BLaER1 treated with 17β-estradiol and CSF1 and Interleukin-3, amounts not matched to agents 10 nM and 100 nM (cell line): ENCODE results near the gene SAMD9.
A peak's percentile ranks its signal among the peaks of the same experiment; 100 is the strongest.

Experiments
- H3K27ac ChIP-seq, 11 experiments: shearing (Covaris generic); formaldehyde crosslinking; 2 replicates each; pipeline ENCODE4 v1.8.1; 2022
- H3K27me3 ChIP-seq, 11 experiments: shearing (Covaris generic); formaldehyde crosslinking; 2 replicates each; pipeline ENCODE4 v1.8.1; 2022
- H3K36me3 ChIP-seq, 11 experiments: shearing (Covaris generic); formaldehyde crosslinking; 2 replicates each; pipeline ENCODE4 v1.8.1; 2022
- H3K4me1 ChIP-seq, 10 experiments: shearing (Covaris generic); formaldehyde crosslinking; 2 replicates each; pipeline ENCODE4 v1.8.1; 2022
- H3K4me2 ChIP-seq, 11 experiments: shearing (Covaris generic); formaldehyde crosslinking; 2 replicates each; pipeline ENCODE4 v1.8.1; 2022
- H3K4me3 ChIP-seq, 10 experiments: shearing (Covaris generic); formaldehyde crosslinking; 2 replicates each; pipeline ENCODE4 v1.8.1; 2022
- H3K9ac ChIP-seq, 11 experiments: shearing (Covaris generic); formaldehyde crosslinking; 2 replicates each; pipeline ENCODE4 v1.8.1; 2022
- H3K9me3 ChIP-seq, 11 experiments: shearing (Covaris generic); formaldehyde crosslinking; replicated peaks in 1 of 11; 2 replicates each; pipeline ENCODE4 v1.8.1; 2022
- H4K20me1 ChIP-seq, 11 experiments: shearing (Covaris generic); formaldehyde crosslinking; 2 replicates each; pipeline ENCODE4 v1.8.1; 2022
- Cebpa-rat ChIP-seq, 11 experiments: shearing (Covaris generic); IDR thresholded peaks; 2 replicates each; pipeline ENCODE4 v1.8.1; 2022

SAMD9 gene

GRCh38 chr7:93117852-93118530 is at the start of gene SAMD9:
SAMD9 (minus strand) TSS chr7:93117979; CDS start chr7:93106097, 11,882 bp downstream.
- TF ChIP-seq Cebpa-rat (IDR thresholded peaks at IDR 0.05): no peak
- Histone ChIP-seq H3K4me2 (peak within 1 kb of the TSS; percentile 77 to 97 (median 91)), H3K4me3 (peak within 1 kb of the TSS; percentile 57 to 70 (median 62)), H3K9ac (peak within 1 kb of the TSS; percentile 43 to 76 (median 66)), H3K4me1 (peaks cover 21 to 35% (median 26%) of the 10 kb centered on the region in 10 experiments), H3K27ac (peak within 1 kb of the TSS; percentile 47 to 79 (median 69); a peak in 21 of 22 replicates), H3K36me3 (peaks cover 4 to 14% (median 11%) of the 10 kb centered on the region in 11 experiments; a peak in 15 of 22 replicates), H4K20me1 (no peaks in the 10 kb centered on the region), H3K27me3 (no peaks in the 10 kb centered on the region), H3K9me3 (peaks cover 10 to 37% (median 22%) of the 10 kb centered on the region in 11 experiments; a peak in 21 of 22 replicates)

- Histone ChIP-seq H3K4me2 (no peak overlapping the region), H3K27me3 (no peaks in the 10 kb centered on the region), H3K4me1 (no peaks in the 10 kb centered on the region), H3K9me3 (peaks cover 17 to 32% (median 28%) of the 10 kb centered on the region in 11 experiments), H4K20me1 (no peaks in the 10 kb centered on the region), H3K9ac (no peak overlapping the region), H3K36me3 (no peaks in the 10 kb centered on the region; a peak in 1 of 22 replicates), H3K27ac (no peak overlapping the region), H3K4me3 (no peak overlapping the region)
- TF ChIP-seq Cebpa-rat (IDR thresholded peaks at IDR 0.05): no peak
Measured at GRCh38 chr7:93165447-93165846, 47.7 kb upstream of the SAMD9 start.

GRCh38 chr7:93164766-93165165 is 47.0 kb upstream of the SAMD9 start:
- H3K4me1 ChIP-seq: no peaks in the 10 kb centered on the region
- no peak overlapping the region for H3K27ac ChIP-seq
- no peak overlapping the region for H3K4me2 ChIP-seq
- no peak overlapping the region for H3K4me3 ChIP-seq
- no peaks in the 10 kb centered on the region for H3K27me3 ChIP-seq
- no peaks in the 10 kb centered on the region for H4K20me1 ChIP-seq
- no peak overlapping the region for H3K9ac ChIP-seq
- peaks cover 14 to 28% (median 22%) of the 10 kb centered on the region in 11 experiments for H3K9me3 ChIP-seq
- no peak for TF ChIP-seq Cebpa-rat (IDR thresholded peaks at IDR 0.05)
- no peaks in the 10 kb centered on the region; a peak in 1 of 22 replicates for H3K36me3 ChIP-seq

GRCh38 chr7:93161181-93161762 is 43.5 kb upstream of the SAMD9 start:
- Histone ChIP-seq H3K4me1 (no peaks in the 10 kb centered on the region), H4K20me1 (no peaks in the 10 kb centered on the region), H3K27ac (no peak overlapping the region), H3K36me3 (no peaks in the 10 kb centered on the region; a peak in 1 of 22 replicates), H3K9me3 (peaks cover 14 to 24% (median 18%) of the 10 kb centered on the region in 11 experiments), H3K4me3 (no peak overlapping the region), H3K27me3 (no peaks in the 10 kb centered on the region), H3K4me2 (no peak overlapping the region), H3K9ac (no peak overlapping the region)
- no peak for TF ChIP-seq Cebpa-rat (IDR thresholded peaks at IDR 0.05)

- peaks cover 14 to 24% (median 18%) of the 10 kb centered on the region in 11 experiments for H3K9me3 ChIP-seq
- H3K27me3 ChIP-seq: no peaks in the 10 kb centered on the region
- no peak overlapping the region for H3K27ac ChIP-seq
Measured at GRCh38 chr7:93160410-93160809, 42.6 kb upstream of the SAMD9 start.

GRCh38 chr7:93159490-93159889 is 41.7 kb upstream of the SAMD9 start:
- no peaks in the 10 kb centered on the region for H3K4me1 ChIP-seq
- peaks cover 14 to 24% (median 18%) of the 10 kb centered on the region in 11 experiments for H3K9me3 ChIP-seq
- H3K9ac ChIP-seq: no peak overlapping the region
- H3K4me2 ChIP-seq: no peak overlapping the region
- H3K4me3 ChIP-seq: no peak overlapping the region
- H3K36me3 ChIP-seq: no peaks in the 10 kb centered on the region; a peak in 1 of 22 replicates
- H3K27me3 ChIP-seq: no peaks in the 10 kb centered on the region
- no peak overlapping the region for H3K27ac ChIP-seq
- no peak for TF ChIP-seq Cebpa-rat (IDR thresholded peaks at IDR 0.05)
- H4K20me1 ChIP-seq: no peaks in the 10 kb centered on the region

More at GRCh38 chr7:93160410-93160809, 42.6 kb upstream of the SAMD9 start:
- H3K36me3 ChIP-seq: no peaks in the 10 kb centered on the region; a peak in 1 of 22 replicates
- no peak overlapping the region for H3K4me3 ChIP-seq
- no peaks in the 10 kb centered on the region for H4K20me1 ChIP-seq
- no peak for TF ChIP-seq Cebpa-rat (IDR thresholded peaks at IDR 0.05)
- no peaks in the 10 kb centered on the region for H3K4me1 ChIP-seq
- H3K9ac ChIP-seq: no peak overlapping the region
- H3K4me2 ChIP-seq: no peak overlapping the region

GRCh38 chr7:93156884-93157283 is 39.1 kb upstream of the SAMD9 start:
- TF ChIP-seq Cebpa-rat (IDR thresholded peaks at IDR 0.05): no peak
- H3K9ac ChIP-seq: no peak overlapping the region
- peaks cover 6 to 16% (median 10%) of the 10 kb centered on the region in 11 experiments for H3K9me3 ChIP-seq
- no peak overlapping the region for H3K4me2 ChIP-seq
- no peaks in the 10 kb centered on the region; a peak in 1 of 22 replicates for H3K36me3 ChIP-seq
- no peaks in the 10 kb centered on the region for H3K27me3 ChIP-seq
- H3K4me3 ChIP-seq: no peak overlapping the region
- H3K27ac ChIP-seq: no peak overlapping the region
- H3K4me1 ChIP-seq: peaks cover 0 to under 1% (median 0%) of the 10 kb centered on the region in 10 experiments; a peak in 1 of 20 replicates
- no peaks in the 10 kb centered on the region for H4K20me1 ChIP-seq

- H3K4me2 ChIP-seq: peak overlapping the region in 4 of 11 experiments; percentile 15 to 79 (median 56); a peak in 7 of 22 replicates
- H3K4me3 ChIP-seq: no peak overlapping the region
- peaks cover 24 to 55% (median 35%) of the 10 kb centered on the region in 10 experiments for H3K4me1 ChIP-seq
- H3K36me3 ChIP-seq: no peaks in the 10 kb centered on the region
- H4K20me1 ChIP-seq: no peaks in the 10 kb centered on the region
- no peak for TF ChIP-seq Cebpa-rat (IDR thresholded peaks at IDR 0.05)
- no peaks in the 10 kb centered on the region for H3K27me3 ChIP-seq
- H3K27ac ChIP-seq: peak overlapping the region in 1 of 11 experiments; percentile 26; a peak in 1 of 22 replicates
- no peak overlapping the region for H3K9ac ChIP-seq
- no peaks in the 10 kb centered on the region for H3K9me3 ChIP-seq
Measured at GRCh38 chr7:93150200-93150835, 32.5 kb upstream of the SAMD9 start.

- no peak for TF ChIP-seq Cebpa-rat (IDR thresholded peaks at IDR 0.05)
- no peaks in the 10 kb centered on the region for H3K27me3 ChIP-seq
- H3K4me2 ChIP-seq: peak overlapping the region; percentile 66 to 97 (median 80); a peak in 17 of 22 replicates
- no peaks in the 10 kb centered on the region for H3K9me3 ChIP-seq
- H4K20me1 ChIP-seq: no peaks in the 10 kb centered on the region
- H3K27ac ChIP-seq: peak overlapping the region; percentile 57 to 79 (median 67); a peak in 21 of 22 replicates
- peak overlapping the region in 2 of 10 experiments; percentile 54 to 56; a peak in 2 of 20 replicates for H3K4me3 ChIP-seq
- H3K9ac ChIP-seq: peak overlapping the region in 10 of 11 experiments; percentile 56 to 72 (median 65); a peak in 13 of 22 replicates
- peaks cover 24 to 62% (median 35%) of the 10 kb centered on the region in 10 experiments for H3K4me1 ChIP-seq
- H3K36me3 ChIP-seq: peaks cover 0 to 10% (median 0%) of the 10 kb centered on the region in 11 experiments; a peak in 5 of 22 replicates
Measured at GRCh38 chr7:93148727-93149126, 30.9 kb upstream of the SAMD9 start.
